Spleen (tissue), 7 donors: ENCODE measurements around the gene MGRN1.

Experiments used
- POLR2A ChIP-seq, 3 donors: fragments of 450-650 bp; IDR thresholded peaks; one replicate each; pipeline ENCODE4 v1.5.1; 2017; ENCODE audit warnings: antibody characterized with exemption in 3 of 3, mild to moderate bottlenecking in 1 of 3
- POLR2AphosphoS5 ChIP-seq, 3 donors: sonication (generic); formaldehyde crosslinking; IDR thresholded peaks; one replicate each; pipeline ENCODE4 v1.5.1; 2017; ENCODE audit warnings: antibody characterized with exemption in 3 of 3
- TF ChIP-seq, protein P1 (sequence below), 11 experiments: fragments of 200-600 bp in 7 of 11; fragments of 450-650 bp in 4 of 11; sonication (generic) in 4 of 11; IDR thresholded peaks in 8 of 11; conservative IDR thresholded peaks in 3 of 11; 1 replicate in 7 of 11; 2 replicates in 4 of 11; pipeline versions ENCODE4 v1.4.0 to v1.8.0; 2016 to 2021; ENCODE audit warnings: antibody characterized with exemption in 11 of 11, inconsistent platforms in 4 of 11, mild to moderate bottlenecking in 1 of 11
- donor health status: DM: no; HTN: no; CAD: no; lungs with moderate emphysema.
- donor health status: DM: no; HTN: no; CAD: no.
- donor health status: DM: no; HTN: no; CAD: no.

GRCh38 chr16:4625560-4626159 is 1.0 kb downstream of the MGRN1 start:
- TF ChIP-seq, protein P1, sequence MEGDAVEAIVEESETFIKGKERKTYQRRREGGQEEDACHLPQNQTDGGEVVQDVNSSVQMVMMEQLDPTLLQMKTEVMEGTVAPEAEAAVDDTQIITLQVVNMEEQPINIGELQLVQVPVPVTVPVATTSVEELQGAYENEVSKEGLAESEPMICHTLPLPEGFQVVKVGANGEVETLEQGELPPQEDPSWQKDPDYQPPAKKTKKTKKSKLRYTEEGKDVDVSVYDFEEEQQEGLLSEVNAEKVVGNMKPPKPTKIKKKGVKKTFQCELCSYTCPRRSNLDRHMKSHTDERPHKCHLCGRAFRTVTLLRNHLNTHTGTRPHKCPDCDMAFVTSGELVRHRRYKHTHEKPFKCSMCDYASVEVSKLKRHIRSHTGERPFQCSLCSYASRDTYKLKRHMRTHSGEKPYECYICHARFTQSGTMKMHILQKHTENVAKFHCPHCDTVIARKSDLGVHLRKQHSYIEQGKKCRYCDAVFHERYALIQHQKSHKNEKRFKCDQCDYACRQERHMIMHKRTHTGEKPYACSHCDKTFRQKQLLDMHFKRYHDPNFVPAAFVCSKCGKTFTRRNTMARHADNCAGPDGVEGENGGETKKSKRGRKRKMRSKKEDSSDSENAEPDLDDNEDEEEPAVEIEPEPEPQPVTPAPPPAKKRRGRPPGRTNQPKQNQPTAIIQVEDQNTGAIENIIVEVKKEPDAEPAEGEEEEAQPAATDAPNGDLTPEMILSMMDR (IDR thresholded peaks at IDR 0.05 in 8 of 11, conservative IDR thresholded peaks at IDR 0.05 in 3 of 11): peak in 1 of 11 experiments; percentile 13
- TF ChIP-seq POLR2A (IDR thresholded peaks at IDR 0.05) (no peak), POLR2AphosphoS5 (IDR thresholded peaks at IDR 0.05) (no peak)
